Activated naive CD4-positive, alpha-beta T cell treated with Interleukin-2 at 50 U/mL for 16 hours (primary cell): Measurements from ENCODE around the gene CNTN4.
"Not testable (repeated sequence)": the region's sequence is repeated elsewhere in the genome, so short reads cannot be mapped to it uniquely, and the experiment has no call there.

Source experiments
- DNase-seq: peaks from one replicate; pipeline ENCODE4 v3.0.0-alpha.2; 2020

Gene CNTN4

GRCh38 chr3:2870724-2871333, 772.2 kb downstream of the CNTN4 start:
- DNase-seq = no peak

GRCh38 chr3:2872884-2873283, 774.2 kb downstream of the CNTN4 start:
- no peak for DNase-seq

GRCh38 chr3:2873986-2874385, 775.3 kb downstream of the CNTN4 start:
- DNase-seq = no peak

- no peak for DNase-seq
These were observed 777.0 kb downstream of the CNTN4 start for GRCh38 chr3:2875699-2876098.

GRCh38 chr3:2876362-2876761, 777.7 kb downstream of the CNTN4 start:
- no peak for DNase-seq

GRCh38 chr3:2879023-2879422, 780.4 kb downstream of the CNTN4 start:
- DNase-seq = no peak

- no peak for DNase-seq
These were observed 780.9 kb downstream of the CNTN4 start for GRCh38 chr3:2879587-2879986.

- DNase-seq = no peak
These were observed 781.6 kb downstream of the CNTN4 start for GRCh38 chr3:2880218-2880756.

GRCh38 chr3:2883283-2883682, 784.6 kb downstream of the CNTN4 start:
- no peak for DNase-seq

- DNase-seq = no peak
These were observed 789.9 kb downstream of the CNTN4 start for GRCh38 chr3:2888592-2888991.

GRCh38 chr3:2889736-2890135, 791.1 kb downstream of the CNTN4 start:
- no peak for DNase-seq

- DNase-seq = no peak
These were observed 797.8 kb downstream of the CNTN4 start for GRCh38 chr3:2896308-2896939.

- DNase-seq = no peak
These were observed 799.2 kb downstream of the CNTN4 start for GRCh38 chr3:2897821-2898220.

GRCh38 chr3:2898591-2899353, 800.1 kb downstream of the CNTN4 start:
- no peak for DNase-seq

- DNase-seq = no peak
These were observed 805.4 kb downstream of the CNTN4 start for GRCh38 chr3:2904054-2904453.

GRCh38 chr3:2908693-2909351, 810.2 kb downstream of the CNTN4 start:
- no peak for DNase-seq

GRCh38 chr3:2910997-2911396, 812.3 kb downstream of the CNTN4 start:
- DNase-seq = no peak

- no peak for DNase-seq
These were observed 817.2 kb downstream of the CNTN4 start for GRCh38 chr3:2915826-2916225.

GRCh38 chr3:2916640-2917039, 818.0 kb downstream of the CNTN4 start:
- not testable (repeated sequence) for DNase-seq

GRCh38 chr3:2920103-2920502, 821.4 kb downstream of the CNTN4 start:
- no peak for DNase-seq

GRCh38 chr3:2921452-2921851, 822.8 kb downstream of the CNTN4 start:
- DNase-seq = no peak

- no peak for DNase-seq
These were observed 823.2 kb downstream of the CNTN4 start for GRCh38 chr3:2921903-2922302.

- DNase-seq = no peak
These were observed 824.7 kb downstream of the CNTN4 start for GRCh38 chr3:2923390-2923789.
